Right forelimb (tissue), 1 donor: ENCODE data around the gene AHDC1.
A peak's percentile ranks its signal among the peaks of the same experiment; 100 is the strongest.
"Not testable (repeated sequence)": the region's sequence is repeated elsewhere in the genome, so short reads cannot be mapped to it uniquely, and the experiment has no call there.

Source experiments
- DNase-seq: peaks from one replicate; pipeline ENCODE4 v3.0.0-alpha.2; 2018

The AHDC1 gene

GRCh38 chr1:27505420-27505680, 98.6 kb downstream of the AHDC1 start:
- DNase-seq: no peak

DNA sequence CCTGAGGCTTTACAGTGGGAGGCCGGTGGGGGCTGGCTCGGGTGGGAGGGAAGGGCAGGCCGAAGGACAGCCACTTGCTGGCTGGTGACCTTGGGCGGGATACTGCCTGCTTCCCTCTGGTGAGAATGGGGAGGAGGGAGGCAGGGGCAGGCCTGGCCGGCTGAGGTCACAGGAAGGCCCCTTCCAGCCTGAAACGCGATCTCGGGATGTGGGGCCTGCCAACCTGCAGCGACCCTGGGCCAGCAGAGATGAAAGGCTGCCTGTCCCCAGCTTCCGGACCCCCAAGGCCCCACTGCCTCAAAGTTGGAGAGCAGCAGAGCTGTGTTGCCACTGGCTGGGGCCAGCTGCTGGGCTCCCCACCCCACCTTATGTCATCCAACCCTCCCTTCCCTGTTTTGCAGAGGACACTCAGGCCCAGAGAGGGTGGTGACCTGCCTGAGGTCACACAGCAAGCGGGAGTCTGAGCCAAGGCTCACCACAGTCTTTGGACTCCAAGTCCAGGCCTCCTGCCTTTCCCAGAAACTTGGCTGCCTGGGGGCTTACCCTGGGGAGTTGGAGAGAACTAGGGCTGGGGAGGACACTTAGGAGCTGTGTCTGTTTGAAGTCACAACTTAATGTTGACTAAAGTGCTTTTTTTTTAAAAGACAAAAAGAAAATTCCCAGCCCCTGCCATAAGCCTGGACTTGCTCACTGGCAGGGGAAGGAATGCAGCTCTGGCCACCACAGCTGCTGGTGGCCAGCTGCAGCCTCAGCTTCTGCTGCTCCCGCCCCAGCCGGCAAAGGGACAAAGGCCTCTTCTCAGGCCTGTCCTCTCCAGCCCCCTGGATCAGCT, 99.1 kb downstream of the AHDC1 start:
- DNase-seq: peak; percentile 92

DNA sequence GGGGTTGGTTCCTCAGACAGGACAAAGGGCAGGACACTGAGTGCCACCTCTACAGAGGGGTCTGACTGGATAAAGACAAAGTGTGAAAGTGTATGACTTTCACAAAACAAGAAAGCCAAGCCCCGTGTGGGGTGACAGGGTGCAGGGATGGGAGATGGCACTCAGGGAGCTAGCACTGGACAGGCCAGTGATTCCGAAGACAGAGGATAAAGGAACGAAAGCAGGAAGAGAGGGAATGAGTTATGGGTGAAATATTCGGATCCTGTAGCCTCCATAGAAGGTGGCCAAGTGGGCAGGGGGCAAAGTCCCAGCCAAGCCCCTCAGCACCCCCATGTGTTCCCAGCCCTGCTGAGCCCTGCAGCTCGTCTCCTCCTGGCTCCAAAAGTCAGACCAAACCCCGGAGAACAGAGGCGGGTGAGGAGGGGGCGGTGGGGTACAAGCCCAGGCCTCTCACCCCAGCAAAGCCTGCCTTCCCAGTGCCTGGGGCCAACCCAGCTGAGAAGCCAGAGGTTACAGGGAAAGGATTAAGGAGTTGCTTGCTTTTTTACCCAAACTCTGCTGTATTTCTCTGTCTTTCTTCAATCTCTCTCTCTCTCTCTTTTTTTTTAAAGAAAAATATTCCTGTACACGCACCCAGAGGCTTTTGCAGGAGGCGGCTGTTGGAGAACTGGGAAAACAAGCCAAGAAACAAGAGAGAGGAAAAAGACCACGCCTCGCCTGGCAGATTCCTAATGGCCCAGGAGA, 99.9 kb downstream of the AHDC1 start:
- peak; percentile 63 for DNase-seq

GRCh38 chr1:27503033-27503432, 100.9 kb downstream of the AHDC1 start:
- DNase-seq: no peak

DNA sequence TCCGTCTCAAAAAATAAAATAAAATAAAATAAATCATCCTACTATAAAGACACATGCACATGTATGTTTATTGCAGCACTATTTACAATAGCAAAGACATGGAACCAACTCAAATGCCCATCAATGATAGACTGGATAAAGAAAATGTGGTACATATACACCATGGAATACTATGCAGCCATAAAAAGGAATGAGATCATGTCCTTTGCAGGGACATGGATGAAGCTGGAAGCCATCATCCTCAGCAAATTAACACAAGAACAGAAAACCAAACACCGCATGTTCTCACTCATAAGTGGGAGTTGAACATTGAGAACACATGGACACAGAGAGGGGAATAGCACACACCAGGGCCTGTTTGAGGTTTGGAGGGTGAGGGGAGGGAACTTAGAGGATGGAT, 102.8 kb downstream of the AHDC1 start:
- not testable (repeated sequence) for DNase-seq

GRCh38 chr1:27499142-27499541, 104.8 kb downstream of the AHDC1 start:
- DNase-seq: no peak

DNA sequence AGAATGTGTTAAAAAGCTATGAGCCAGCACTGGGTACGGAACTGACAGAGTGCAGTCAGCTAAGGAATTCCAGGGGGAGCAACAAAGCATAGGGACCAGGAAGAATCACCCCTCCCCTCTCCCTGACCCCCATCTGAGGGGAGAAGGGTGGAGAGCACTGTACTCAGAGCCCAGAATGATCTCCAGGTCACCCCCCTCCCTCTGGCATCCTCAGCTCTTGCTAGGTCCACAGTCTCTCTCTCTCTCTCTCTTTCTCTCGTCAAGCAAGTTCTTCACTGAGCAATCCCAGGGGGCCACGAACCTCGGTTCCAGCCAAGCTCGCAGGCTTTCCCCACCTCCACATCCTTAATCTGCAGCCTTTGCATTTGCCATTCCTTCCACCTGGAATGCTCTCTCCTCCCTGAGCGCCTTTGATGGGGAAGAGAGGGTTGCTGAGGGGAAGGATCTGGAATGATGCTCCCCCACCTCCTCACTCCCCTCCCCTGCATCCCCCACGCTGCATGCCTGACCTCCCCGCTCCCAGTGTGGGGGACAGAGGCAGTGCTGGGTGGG, 107.3 kb downstream of the AHDC1 start:
- no peak for DNase-seq

- DNase-seq: no peak
These were observed 111.1 kb downstream of the AHDC1 start for GRCh38 chr1:27492796-27493195.

DNA sequence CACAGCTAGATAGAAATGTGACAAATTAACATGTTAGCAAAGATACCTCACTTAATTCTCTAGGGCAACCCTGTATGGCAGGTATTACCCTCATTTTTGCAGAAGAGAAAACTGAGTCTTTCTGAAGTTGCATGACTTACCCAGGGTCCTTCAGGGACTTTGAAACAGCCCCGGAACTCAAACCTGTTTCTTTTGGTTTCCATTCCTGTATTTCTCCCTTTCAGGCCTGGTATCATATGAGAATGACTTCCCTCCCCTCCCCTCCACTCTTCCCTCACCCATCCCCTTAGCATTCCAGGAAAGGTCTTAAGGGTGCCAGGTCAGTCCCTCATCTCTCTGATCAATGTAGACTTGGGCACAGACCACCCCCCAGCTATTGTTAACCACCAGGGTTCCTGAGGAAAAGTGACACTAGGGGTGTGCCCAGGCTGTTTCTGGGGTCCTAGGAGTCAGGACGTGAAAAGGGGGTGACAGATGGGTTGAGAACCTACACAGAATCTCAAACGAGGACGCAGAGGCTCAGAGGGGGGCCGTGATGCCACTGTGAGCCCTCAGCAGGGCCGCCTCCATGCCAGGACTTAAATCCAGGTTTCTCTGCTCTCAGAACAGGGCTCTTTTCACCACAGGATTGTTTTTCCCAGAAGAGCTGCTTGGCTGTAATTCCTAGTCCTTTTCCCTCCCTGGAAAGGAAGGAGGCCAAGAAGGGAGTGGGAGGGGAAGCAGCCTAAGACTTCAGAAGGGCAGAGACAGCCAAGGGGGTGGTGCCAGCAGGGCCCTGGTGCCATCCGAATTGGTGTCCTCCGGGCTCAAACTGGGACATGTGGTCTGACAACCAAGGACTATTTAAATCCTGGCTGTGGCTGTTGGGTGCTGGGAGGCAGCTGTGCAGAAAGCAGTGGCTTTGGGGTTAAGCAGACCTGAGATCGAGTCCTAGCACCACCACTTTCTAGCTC, 111.9 kb downstream of the AHDC1 start:
- peak; percentile 65 for DNase-seq

DNA sequence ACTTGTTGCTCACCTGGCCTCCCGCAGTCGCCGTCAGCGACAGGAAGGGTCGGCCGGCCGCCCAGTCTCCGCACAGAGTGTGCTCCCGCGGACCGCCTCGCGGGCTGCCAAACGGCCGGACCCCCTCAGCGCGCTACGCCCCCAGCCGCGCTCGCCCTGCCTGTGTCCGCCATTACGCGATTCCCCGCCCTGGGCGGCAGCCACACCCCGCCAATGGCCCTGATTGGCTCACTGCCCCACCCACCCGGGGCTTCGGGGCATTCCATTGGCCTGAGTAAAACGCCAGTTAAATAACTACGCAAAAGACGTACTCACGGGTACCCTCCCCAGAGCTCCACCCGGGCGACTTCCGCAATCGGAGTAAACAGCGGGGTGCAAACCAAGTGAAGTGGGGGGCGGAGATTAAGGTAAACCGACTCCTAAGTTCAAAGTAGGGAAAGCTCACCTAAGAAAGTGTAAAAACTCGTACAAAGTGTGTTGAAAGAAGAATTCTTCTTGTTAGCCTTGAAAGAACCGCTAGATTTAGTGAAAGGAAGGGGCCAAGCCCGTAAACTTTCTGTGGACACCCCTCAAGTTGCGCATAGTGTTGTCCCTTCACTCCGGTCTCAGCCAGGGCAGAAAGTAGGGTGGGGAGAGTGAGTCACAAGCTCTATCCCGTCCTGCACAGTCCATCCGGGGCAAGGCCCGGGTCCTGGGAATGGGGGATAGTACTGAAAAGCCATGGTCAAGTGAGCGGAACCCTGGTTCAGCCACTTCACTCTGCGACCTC, 113.8 kb downstream of the AHDC1 start, which contains the start of gene WASF2:
WASF2 (minus strand) TSS at position 195 of the 769 bp plus-strand sequence. CDS start 61,277 bp downstream, outside the sequence.
- DNase-seq: peak; percentile 99

GRCh38 chr1:27489501-27489972, 114.4 kb downstream of the AHDC1 start:
- DNase-seq: no peak

DNA sequence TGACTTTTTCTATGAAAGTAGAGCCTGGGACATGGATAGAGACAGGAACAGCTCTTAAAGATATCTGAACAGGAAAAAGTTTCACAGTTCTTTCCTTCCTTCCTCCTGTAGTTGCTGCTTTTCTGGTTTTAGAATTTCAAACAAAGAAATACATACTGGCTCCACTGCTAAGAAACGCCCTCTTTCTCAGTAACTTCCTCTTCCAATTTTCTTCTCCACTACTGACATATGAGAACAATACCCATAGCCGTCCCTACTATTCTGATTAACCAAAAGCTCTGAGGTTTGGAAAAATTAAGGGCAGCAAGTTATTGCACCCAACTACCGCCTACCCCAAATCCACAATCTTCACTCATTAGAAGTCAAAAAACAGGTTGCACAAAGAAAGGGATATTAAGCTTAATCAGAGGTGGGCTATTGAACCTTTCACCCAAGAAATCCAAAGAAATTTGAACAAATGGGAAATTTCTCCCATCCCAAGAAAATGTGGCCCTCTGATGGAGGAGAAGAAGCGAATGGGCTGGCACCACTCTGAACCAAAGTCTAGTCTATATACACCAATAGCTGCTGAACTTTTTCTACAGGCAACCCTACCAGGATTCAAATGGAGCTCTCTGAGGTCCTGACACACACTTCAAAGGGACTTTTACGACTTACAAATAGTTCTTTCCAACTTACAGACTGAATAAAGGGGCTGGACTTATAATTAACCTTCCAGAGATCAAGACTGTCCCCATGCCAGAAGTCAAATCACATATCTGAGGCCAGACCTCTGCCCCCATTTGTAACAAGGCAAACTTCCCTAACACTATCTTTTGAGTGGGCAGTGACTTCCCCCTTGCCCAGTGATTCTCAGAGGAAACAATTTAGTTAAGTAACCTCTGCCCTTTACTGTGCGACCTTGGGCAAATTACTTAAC, 115.7 kb downstream of the AHDC1 start:
- DNase-seq: no peak

- DNase-seq: no peak
These were observed 118.6 kb downstream of the AHDC1 start for GRCh38 chr1:27485363-27485762.
